Uterus (tissue), 2 donors: ENCODE data around the gene CHCHD1.

Experiments used
- POLR2A ChIP-seq, 2 donors: fragments of 450-650 bp; IDR thresholded peaks; one replicate each; pipeline ENCODE4 v1.6.1; 2016; ENCODE audit warnings: antibody characterized with exemption in 2 of 2, mild to moderate bottlenecking in 1 of 2, moderate library complexity in 1 of 2
- TF ChIP-seq, protein P1 (sequence below), 4 experiments: fragments of 200-600 bp in 2 of 4; fragments of 450-650 bp in 2 of 4; sonication (generic) in 2 of 4; IDR thresholded peaks; one replicate each; pipeline ENCODE4 v1.5.1; 2016 to 2019; ENCODE audit warnings: antibody characterized with exemption in 4 of 4, mild to moderate bottlenecking in 2 of 4, moderate library complexity in 1 of 4

DNA sequence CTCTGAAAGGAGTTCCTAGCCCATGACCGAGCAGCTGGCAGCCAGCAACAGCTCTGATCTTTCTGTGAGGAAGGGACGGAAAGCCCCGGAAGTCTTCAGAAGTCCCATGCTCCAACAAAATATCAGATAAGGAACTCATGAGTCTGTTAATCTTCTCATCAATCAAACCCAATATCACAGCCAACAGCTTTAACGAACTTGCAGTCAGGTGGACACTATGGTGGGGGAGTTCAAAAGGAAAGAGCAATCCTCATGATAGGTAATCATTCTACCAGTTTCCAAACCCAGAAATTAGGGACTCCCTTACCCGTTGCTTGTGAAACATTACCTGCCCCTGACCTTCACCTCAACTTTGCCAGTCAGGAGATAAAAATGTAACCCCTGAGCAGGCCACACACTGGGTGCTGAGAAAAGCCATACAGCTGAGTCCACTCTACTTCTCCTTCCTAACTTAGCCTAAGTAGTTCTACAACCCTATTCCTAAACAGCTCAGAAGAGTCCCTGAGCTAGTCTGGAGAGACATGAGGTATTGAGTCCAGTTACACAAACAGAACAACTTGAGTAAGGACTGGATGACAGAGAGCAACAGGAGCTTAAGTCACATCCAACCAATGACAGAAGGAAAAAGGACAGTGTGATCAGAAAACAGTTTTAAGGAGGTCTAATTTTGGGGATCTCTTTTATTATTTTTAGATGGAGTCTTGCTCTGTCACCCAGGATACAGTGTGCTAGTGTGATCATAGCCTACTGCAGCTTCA is 27.4 kb downstream of the CHCHD1 start:
- no peak for TF ChIP-seq POLR2A (IDR thresholded peaks at IDR 0.05)
- TF ChIP-seq, protein P1, sequence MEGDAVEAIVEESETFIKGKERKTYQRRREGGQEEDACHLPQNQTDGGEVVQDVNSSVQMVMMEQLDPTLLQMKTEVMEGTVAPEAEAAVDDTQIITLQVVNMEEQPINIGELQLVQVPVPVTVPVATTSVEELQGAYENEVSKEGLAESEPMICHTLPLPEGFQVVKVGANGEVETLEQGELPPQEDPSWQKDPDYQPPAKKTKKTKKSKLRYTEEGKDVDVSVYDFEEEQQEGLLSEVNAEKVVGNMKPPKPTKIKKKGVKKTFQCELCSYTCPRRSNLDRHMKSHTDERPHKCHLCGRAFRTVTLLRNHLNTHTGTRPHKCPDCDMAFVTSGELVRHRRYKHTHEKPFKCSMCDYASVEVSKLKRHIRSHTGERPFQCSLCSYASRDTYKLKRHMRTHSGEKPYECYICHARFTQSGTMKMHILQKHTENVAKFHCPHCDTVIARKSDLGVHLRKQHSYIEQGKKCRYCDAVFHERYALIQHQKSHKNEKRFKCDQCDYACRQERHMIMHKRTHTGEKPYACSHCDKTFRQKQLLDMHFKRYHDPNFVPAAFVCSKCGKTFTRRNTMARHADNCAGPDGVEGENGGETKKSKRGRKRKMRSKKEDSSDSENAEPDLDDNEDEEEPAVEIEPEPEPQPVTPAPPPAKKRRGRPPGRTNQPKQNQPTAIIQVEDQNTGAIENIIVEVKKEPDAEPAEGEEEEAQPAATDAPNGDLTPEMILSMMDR (IDR thresholded peaks at IDR 0.05): no peak
